Tibial nerve (tissue), 4 donors: Measurements from ENCODE around the gene TXNDC15. TPM values are rescaled to one million over a fixed set of nuclear protein-coding genes. Genes with fewer than 3 reads are reported as not detected.
A peak's percentile ranks its signal among the peaks of the same experiment; 100 is the strongest.
"Not testable (repeated sequence)": the region's sequence is repeated elsewhere in the genome, so short reads cannot be mapped to it uniquely, and the experiment has no call there.

Source experiments
- DNase-seq, 2 donors: peaks; one replicate each; pipeline ENCODE4 v3.0.0-alpha.2; 2019; ENCODE audit warnings: low spot score in 2 of 2
- H3K27ac ChIP-seq, 4 donors: fragments of 200-600 bp; sonication (generic) in 3 of 4; one replicate each; pipeline ENCODE4 v1.5.1; 2017 to 2019; ENCODE audit warnings: mild to moderate bottlenecking in 1 of 4
- H3K27me3 ChIP-seq, 2 donors: fragments of 200-600 bp; sonication (generic) in 1 of 2; one replicate each; pipeline versions ENCODE4 v1.5.1 to v1.6.0; 2017 to 2019
- H3K36me3 ChIP-seq, 3 donors: fragments of 200-600 bp; sonication (generic); one replicate each; pipeline ENCODE4 v1.5.1; 2018 to 2019
- H3K4me1 ChIP-seq, 4 donors: fragments of 200-600 bp; sonication (generic) in 3 of 4; one replicate each; pipeline ENCODE4 v1.5.1; 2017 to 2019
- H3K4me3 ChIP-seq, 4 donors: fragments of 200-600 bp; sonication (generic) in 3 of 4; one replicate each; pipeline ENCODE4 v1.5.1; 2017 to 2019; ENCODE audit warnings: mild to moderate bottlenecking in 1 of 4, moderate library complexity in 1 of 4
- H3K9me3 ChIP-seq, 4 donors: fragments of 200-600 bp; sonication (generic) in 3 of 4; one replicate each; pipeline ENCODE4 v1.5.1; 2017 to 2019
- CTCF ChIP-seq, 5 experiments: fragments of 200-600 bp in 3 of 5; fragments of 450-650 bp in 2 of 5; sonication (generic) in 3 of 5; IDR thresholded peaks; one replicate each; pipeline ENCODE4 v1.5.1; 2016 to 2019; ENCODE audit warnings: antibody characterized with exemption in 5 of 5, mild to moderate bottlenecking in 3 of 5, moderate library complexity in 2 of 5
- EP300 ChIP-seq, 2 donors: sonication (generic); formaldehyde crosslinking; IDR thresholded peaks; one replicate each; pipeline ENCODE4 v1.6.1; 2017; ENCODE audit warnings: antibody characterized with exemption in 2 of 2, mild to moderate bottlenecking in 1 of 2
- POLR2A ChIP-seq, 2 donors: fragments of 450-650 bp; IDR thresholded peaks; one replicate each; pipeline ENCODE4 v1.6.1; 2017; ENCODE audit warnings: antibody characterized with exemption in 2 of 2, mild to moderate bottlenecking in 2 of 2, moderate library complexity in 2 of 2
- WGBS, 2 donors: methylation state at CpG; one replicate each; pipeline ENCODE4 v1.1.5; 2018; 5-methylcytosine and 5-hydroxymethylcytosine counted together
- total RNA-seq, 4 donors: library from RNA; depleted of rRNA; stranded (reverse); fragments of >200 nt; gene quantifications; one replicate each; pipeline ENCODE4 v1.1.0, GENCODE V29; 2016

TXNDC15 gene
- total RNA-seq, 4 donors from 2014 or later, result 72.8 to 118 (median 84.8) TPM

GRCh38 chr5:134904610-134905245 lies 30.6 kb downstream of the TXNDC15 start, which contains the start of gene PCBD2:
PCBD2 (plus strand) TSS chr5:134905131; CDS start chr5:134905140, 9 bp downstream.
- WGBS, 2 donors, result 0% methylated on average over 10 to 16 of the region's 84 CpGs
- Histone ChIP-seq H3K27ac (peak within 1 kb of the TSS; percentile 95 to 99 (median 96)), H3K36me3 (peaks cover 0 to 26% (median 0%) of the 10 kb centered on the region in 3 donors), H3K9me3 (no peaks in the 10 kb centered on the region), H3K4me3 (peak within 1 kb of the TSS; percentile 50 to 89 (median 72)), H3K4me1 (peaks cover 0 to 12% (median 0%) of the 10 kb centered on the region in 4 donors), H3K27me3 (no peaks in the 10 kb centered on the region)
- DNase-seq, result peak; percentile 79 to 82
- TF ChIP-seq CTCF (IDR thresholded peaks at IDR 0.05), result peak; percentile 94 to 98 (median 97)
- peak in 1 of 2 donors; percentile 74 for TF ChIP-seq EP300 (IDR thresholded peaks at IDR 0.05)
- peak in 1 of 2 donors; percentile 31 for TF ChIP-seq POLR2A (IDR thresholded peaks at IDR 0.05)

GRCh38 chr5:134905246-134905996 lies 31.2 kb downstream of the TXNDC15 start:
- Histone ChIP-seq H3K27ac (peak overlapping the region; percentile 95 to 99 (median 96)), H3K4me1 (peaks cover 0 to 12% (median 0%) of the 10 kb centered on the region in 4 donors), H3K9me3 (no peaks in the 10 kb centered on the region), H3K4me3 (peak overlapping the region; percentile 50 to 89 (median 72)), H3K27me3 (no peaks in the 10 kb centered on the region), H3K36me3 (peaks cover 0 to 22% (median 0%) of the 10 kb centered on the region in 3 donors)
- DNase-seq, result peak; percentile 30 to 55
- 0% methylated on average over 29 to 52 of the region's 54 CpGs for WGBS, 2 donors
- peak in 1 of 2 donors; percentile 32 for TF ChIP-seq EP300 (IDR thresholded peaks at IDR 0.05)
- TF ChIP-seq CTCF (IDR thresholded peaks at IDR 0.05), result peak; percentile 57 to 79 (median 73)
- no peak for TF ChIP-seq POLR2A (IDR thresholded peaks at IDR 0.05)

GRCh38 chr5:134906811-134907210 lies 32.6 kb downstream of the TXNDC15 start:
- no peak for DNase-seq
- Histone ChIP-seq H3K9me3 (no peaks in the 10 kb centered on the region), H3K4me1 (peaks cover 0 to 12% (median 0%) of the 10 kb centered on the region in 4 donors), H3K4me3 (no peak overlapping the region), H3K36me3 (peaks cover 0 to 25% (median 0%) of the 10 kb centered on the region in 3 donors), H3K27me3 (no peaks in the 10 kb centered on the region), H3K27ac (no peak overlapping the region)
- 95 to 100% methylated on average over 1 of the region's 1 CpG for WGBS, 2 donors
- no peak for TF ChIP-seq POLR2A (IDR thresholded peaks at IDR 0.05)
- no peak for TF ChIP-seq EP300 (IDR thresholded peaks at IDR 0.05)
- TF ChIP-seq CTCF (IDR thresholded peaks at IDR 0.05), result no peak

GRCh38 chr5:134910752-134911151 lies 36.6 kb downstream of the TXNDC15 start:
- 100% methylated on average over 2 of the region's 2 CpGs for WGBS, 2 donors
- H3K4me3 ChIP-seq, result not testable (repeated sequence)
- peaks cover 0 to 54% (median 0%) of the 10 kb centered on the region in 3 donors for H3K36me3 ChIP-seq

GRCh38 chr5:134911285-134912206 lies 37.4 kb downstream of the TXNDC15 start:
- H3K4me3 ChIP-seq, result no peak overlapping the region
- DNase-seq, result no peak
- no peaks in the 10 kb centered on the region for H3K9me3 ChIP-seq
- peaks cover 0 to 2% (median 0%) of the 10 kb centered on the region in 4 donors for H3K4me1 ChIP-seq
- H3K27ac ChIP-seq, result no peak overlapping the region
- TF ChIP-seq EP300 (IDR thresholded peaks at IDR 0.05) (no peak), POLR2A (IDR thresholded peaks at IDR 0.05) (no peak), CTCF (IDR thresholded peaks at IDR 0.05) (no peak)
- peaks cover 0 to 56% (median 0%) of the 10 kb centered on the region in 3 donors for H3K36me3 ChIP-seq
- 76 to 81% methylated on average over 8 of the region's 8 CpGs for WGBS, 2 donors
- H3K27me3 ChIP-seq, result no peaks in the 10 kb centered on the region

More at GRCh38 chr5:134910752-134911151, 36.6 kb downstream of the TXNDC15 start:
- not testable (repeated sequence) for H3K9me3 ChIP-seq, H3K27ac ChIP-seq, H3K4me1 ChIP-seq, H3K27me3 ChIP-seq, DNase-seq
